ENCODE data around the gene TMEM201. TPM values are rescaled to one million over a fixed set of nuclear protein-coding genes. Genes with fewer than 3 reads are reported as not detected.

The TMEM201 gene
- total and polyA plus RNA-seq, 2 of the 13 experiments (the other 11 are each of a cell fraction or from before 2014, with no cell fraction given) = 1.5 to 8.2 TPM

DNA sequence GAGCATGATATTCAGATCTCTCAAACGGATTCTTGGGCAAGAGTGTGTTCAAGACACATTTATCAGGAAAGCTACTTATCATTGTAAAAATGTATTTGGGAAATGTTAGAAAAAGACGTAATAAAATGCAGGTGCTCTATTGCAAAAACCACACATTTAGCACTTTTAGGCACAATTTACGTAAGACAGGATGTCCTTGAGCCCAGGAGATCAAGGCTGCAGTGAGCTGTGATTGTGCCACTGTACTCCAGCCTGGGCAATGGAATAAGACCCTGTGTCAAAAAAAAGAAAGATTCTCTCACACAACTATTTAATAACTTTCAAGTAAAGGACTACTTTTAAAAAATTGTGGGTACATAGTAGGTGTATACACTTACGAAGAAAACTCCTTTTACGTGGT, 31.1 kb upstream of the TMEM201 start:
- no peak overlapping the region for H3K4me3 ChIP-seq (replicated peaks in 1 of 3; ENCODE audit: insufficient read depth in 1 of 3, low read depth in 2 of 3, low read length in 3 of 3)
- FAIRE-seq = no peak
- peaks cover 94% of the 10 kb centered on the region for H3K4me1 ChIP-seq (ENCODE audit: insufficient read depth, low read length)
- peaks cover 15 to 59% of the 10 kb centered on the region in 2 experiments for H3K36me3 ChIP-seq (replicated peaks in 1 of 2; ENCODE audit: control insufficient read depth in 1 of 2, insufficient read depth in 2 of 2, low read length in 2 of 2)
- CTCF ChIA-PET (ENCODE audit: low intra/inter-chr PET ratio, low total read pairs) = no interaction called here
- peak; percentile 43 for DNase-seq (ENCODE audit: low spot score)
- H3K79me2 ChIP-seq (ENCODE audit: insufficient read depth, low read length) = peaks cover 62% of the 10 kb centered on the region
- intact Hi-C loops (cut with micrococcal nuclease; ENCODE audit: unreplicated experiment) (no loop called here), in situ Hi-C loops (cut with HindIII; ENCODE audit: extremely low pct_ligation_motif_present, low pct_unique_long_range_greater_than_20kb) (no loop called here)
- no peak for ATAC-seq
- TSS peak; percentile 7 for BruUV-seq (replicated peaks)
- WGBS (ENCODE audit: low lambda C conversion rate) = 59% methylated on average over 5 of the region's 5 CpGs
- POLR2A ChIA-PET = interaction anchor here (0.8 to 1.6 kb wide), 3 partner anchors 18 to 54 kb away, joined by 3 to 6 read pairs (median 3); partner anchors contain the start of gene SLC25A33
- no peak overlapping the region for H3K4me2 ChIP-seq (ENCODE audit: low read depth, low read length)
- no peaks in the 10 kb centered on the region for H3K27me3 ChIP-seq (ENCODE audit: control insufficient read depth in 1 of 2, insufficient read depth in 2 of 2, low read length in 2 of 2)
- H3K27ac ChIP-seq (ENCODE audit: extremely low read length, insufficient read depth, low read length) = peak overlapping the region; percentile 53
- peaks cover 5% of the 10 kb centered on the region; the same call in 1 of the 2 replicates for H4K20me1 ChIP-seq (ENCODE audit: insufficient read depth, low read length)
- no peak overlapping the region for H2AFZ ChIP-seq (ENCODE audit: low read length)
- no peaks in the 10 kb centered on the region for H3K9me3 ChIP-seq (ENCODE audit: low read length)
- 0 out of 2 replicates have a peak overlapping the region, but pooled peaks have one; percentile 11 for H3K9ac ChIP-seq (ENCODE audit: insufficient read depth, low read depth, low read length)
- TF ChIP-seq CHD2 (IDR thresholded peaks at IDR 0.05; ENCODE audit: low read depth, low read length) (no peak), PTBP1 (IDR thresholded peaks at IDR 0.05; ENCODE audit: low read depth, low read length, poor library complexity, severe bottlenecking) (no peak), TRIM24 (CRISPR knock-in tag; IDR thresholded peaks at IDR 0.05) (no peak), ERF (CRISPR knock-in tag; IDR thresholded peaks at IDR 0.05) (peak; percentile 31; the same call in 1 of the 2 replicates)
- TF ChIP-seq, protein P1, sequence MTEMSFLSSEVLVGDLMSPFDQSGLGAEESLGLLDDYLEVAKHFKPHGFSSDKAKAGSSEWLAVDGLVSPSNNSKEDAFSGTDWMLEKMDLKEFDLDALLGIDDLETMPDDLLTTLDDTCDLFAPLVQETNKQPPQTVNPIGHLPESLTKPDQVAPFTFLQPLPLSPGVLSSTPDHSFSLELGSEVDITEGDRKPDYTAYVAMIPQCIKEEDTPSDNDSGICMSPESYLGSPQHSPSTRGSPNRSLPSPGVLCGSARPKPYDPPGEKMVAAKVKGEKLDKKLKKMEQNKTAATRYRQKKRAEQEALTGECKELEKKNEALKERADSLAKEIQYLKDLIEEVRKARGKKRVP (CRISPR knock-in tag; IDR thresholded peaks at IDR 0.05) = peak in 1 of 2 experiments; percentile 54; a peak in 1 of 4 replicates
- TF ChIP-seq, protein P2, sequence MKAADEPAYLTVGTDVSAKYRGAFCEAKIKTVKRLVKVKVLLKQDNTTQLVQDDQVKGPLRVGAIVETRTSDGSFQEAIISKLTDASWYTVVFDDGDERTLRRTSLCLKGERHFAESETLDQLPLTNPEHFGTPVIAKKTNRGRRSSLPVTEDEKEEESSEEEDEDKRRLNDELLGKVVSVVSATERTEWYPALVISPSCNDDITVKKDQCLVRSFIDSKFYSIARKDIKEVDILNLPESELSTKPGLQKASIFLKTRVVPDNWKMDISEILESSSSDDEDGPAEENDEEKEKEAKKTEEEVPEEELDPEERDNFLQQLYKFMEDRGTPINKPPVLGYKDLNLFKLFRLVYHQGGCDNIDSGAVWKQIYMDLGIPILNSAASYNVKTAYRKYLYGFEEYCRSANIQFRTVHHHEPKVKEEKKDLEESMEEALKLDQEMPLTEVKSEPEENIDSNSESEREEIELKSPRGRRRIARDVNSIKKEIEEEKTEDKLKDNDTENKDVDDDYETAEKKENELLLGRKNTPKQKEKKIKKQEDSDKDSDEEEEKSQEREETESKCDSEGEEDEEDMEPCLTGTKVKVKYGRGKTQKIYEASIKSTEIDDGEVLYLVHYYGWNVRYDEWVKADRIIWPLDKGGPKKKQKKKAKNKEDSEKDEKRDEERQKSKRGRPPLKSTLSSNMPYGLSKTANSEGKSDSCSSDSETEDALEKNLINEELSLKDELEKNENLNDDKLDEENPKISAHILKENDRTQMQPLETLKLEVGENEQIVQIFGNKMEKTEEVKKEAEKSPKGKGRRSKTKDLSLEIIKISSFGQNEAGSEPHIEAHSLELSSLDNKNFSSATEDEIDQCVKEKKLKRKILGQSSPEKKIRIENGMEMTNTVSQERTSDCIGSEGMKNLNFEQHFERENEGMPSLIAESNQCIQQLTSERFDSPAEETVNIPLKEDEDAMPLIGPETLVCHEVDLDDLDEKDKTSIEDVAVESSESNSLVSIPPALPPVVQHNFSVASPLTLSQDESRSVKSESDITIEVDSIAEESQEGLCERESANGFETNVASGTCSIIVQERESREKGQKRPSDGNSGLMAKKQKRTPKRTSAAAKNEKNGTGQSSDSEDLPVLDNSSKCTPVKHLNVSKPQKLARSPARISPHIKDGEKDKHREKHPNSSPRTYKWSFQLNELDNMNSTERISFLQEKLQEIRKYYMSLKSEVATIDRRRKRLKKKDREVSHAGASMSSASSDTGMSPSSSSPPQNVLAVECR (CRISPR knock-in tag; IDR thresholded peaks at IDR 0.05; ENCODE audit: borderline replicate concordance) = peak; percentile 17; the same call in 1 of the 2 replicates
- TF ChIP-seq, protein P3, sequence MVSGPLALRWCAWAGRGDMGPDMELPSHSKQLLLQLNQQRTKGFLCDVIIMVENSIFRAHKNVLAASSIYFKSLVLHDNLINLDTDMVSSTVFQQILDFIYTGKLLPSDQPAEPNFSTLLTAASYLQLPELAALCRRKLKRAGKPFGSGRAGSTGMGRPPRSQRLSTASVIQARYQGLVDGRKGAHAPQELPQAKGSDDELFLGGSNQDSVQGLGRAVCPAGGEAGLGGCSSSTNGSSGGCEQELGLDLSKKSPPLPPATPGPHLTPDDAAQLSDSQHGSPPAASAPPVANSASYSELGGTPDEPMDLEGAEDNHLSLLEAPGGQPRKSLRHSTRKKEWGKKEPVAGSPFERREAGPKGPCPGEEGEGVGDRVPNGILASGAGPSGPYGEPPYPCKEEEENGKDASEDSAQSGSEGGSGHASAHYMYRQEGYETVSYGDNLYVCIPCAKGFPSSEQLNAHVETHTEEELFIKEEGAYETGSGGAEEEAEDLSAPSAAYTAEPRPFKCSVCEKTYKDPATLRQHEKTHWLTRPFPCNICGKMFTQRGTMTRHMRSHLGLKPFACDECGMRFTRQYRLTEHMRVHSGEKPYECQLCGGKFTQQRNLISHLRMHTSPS (CRISPR knock-in tag; IDR thresholded peaks at IDR 0.05; ENCODE audit: low read depth) = no peak
- TF ChIP-seq, protein P4, sequence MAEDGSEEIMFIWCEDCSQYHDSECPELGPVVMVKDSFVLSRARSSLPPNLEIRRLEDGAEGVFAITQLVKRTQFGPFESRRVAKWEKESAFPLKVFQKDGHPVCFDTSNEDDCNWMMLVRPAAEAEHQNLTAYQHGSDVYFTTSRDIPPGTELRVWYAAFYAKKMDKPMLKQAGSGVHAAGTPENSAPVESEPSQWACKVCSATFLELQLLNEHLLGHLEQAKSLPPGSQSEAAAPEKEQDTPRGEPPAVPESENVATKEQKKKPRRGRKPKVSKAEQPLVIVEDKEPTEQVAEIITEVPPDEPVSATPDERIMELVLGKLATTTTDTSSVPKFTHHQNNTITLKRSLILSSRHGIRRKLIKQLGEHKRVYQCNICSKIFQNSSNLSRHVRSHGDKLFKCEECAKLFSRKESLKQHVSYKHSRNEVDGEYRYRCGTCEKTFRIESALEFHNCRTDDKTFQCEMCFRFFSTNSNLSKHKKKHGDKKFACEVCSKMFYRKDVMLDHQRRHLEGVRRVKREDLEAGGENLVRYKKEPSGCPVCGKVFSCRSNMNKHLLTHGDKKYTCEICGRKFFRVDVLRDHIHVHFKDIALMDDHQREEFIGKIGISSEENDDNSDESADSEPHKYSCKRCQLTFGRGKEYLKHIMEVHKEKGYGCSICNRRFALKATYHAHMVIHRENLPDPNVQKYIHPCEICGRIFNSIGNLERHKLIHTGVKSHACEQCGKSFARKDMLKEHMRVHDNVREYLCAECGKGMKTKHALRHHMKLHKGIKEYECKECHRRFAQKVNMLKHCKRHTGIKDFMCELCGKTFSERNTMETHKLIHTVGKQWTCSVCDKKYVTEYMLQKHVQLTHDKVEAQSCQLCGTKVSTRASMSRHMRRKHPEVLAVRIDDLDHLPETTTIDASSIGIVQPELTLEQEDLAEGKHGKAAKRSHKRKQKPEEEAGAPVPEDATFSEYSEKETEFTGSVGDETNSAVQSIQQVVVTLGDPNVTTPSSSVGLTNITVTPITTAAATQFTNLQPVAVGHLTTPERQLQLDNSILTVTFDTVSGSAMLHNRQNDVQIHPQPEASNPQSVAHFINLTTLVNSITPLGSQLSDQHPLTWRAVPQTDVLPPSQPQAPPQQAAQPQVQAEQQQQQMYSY (CRISPR knock-in tag; IDR thresholded peaks at IDR 0.05) = no peak
- TF ChIP-seq, protein P5, sequence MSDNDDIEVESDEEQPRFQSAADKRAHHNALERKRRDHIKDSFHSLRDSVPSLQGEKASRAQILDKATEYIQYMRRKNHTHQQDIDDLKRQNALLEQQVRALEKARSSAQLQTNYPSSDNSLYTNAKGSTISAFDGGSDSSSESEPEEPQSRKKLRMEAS (IDR thresholded peaks at IDR 0.05) = no peak
- TF ChIP-seq, protein P6, sequence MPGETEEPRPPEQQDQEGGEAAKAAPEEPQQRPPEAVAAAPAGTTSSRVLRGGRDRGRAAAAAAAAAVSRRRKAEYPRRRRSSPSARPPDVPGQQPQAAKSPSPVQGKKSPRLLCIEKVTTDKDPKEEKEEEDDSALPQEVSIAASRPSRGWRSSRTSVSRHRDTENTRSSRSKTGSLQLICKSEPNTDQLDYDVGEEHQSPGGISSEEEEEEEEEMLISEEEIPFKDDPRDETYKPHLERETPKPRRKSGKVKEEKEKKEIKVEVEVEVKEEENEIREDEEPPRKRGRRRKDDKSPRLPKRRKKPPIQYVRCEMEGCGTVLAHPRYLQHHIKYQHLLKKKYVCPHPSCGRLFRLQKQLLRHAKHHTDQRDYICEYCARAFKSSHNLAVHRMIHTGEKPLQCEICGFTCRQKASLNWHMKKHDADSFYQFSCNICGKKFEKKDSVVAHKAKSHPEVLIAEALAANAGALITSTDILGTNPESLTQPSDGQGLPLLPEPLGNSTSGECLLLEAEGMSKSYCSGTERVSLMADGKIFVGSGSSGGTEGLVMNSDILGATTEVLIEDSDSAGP (CRISPR knock-in tag; IDR thresholded peaks at IDR 0.05; ENCODE audit: borderline replicate concordance) = no peak
